ENCODE data around the gene NLGN1.
A peak's percentile ranks its signal among the peaks of the same experiment; 100 is the strongest.

Gene NLGN1

GRCh38 chr3:173617490-173617889 is 219.9 kb downstream of the NLGN1 start (continued):
- TF ChIP-seq CREB5 (CRISPR knock-in tag; IDR thresholded peaks at IDR 0.05; ENCODE audit: low read depth) (no peak), TCF4 (CRISPR knock-in tag; IDR thresholded peaks at IDR 0.05; ENCODE audit: borderline replicate concordance) (no peak), ZNF8 (CRISPR knock-in tag; IDR thresholded peaks at IDR 0.05) (no peak), GLIS3 (CRISPR knock-in tag; IDR thresholded peaks at IDR 0.05) (no peak), ZFP3 (CRISPR knock-in tag; IDR thresholded peaks at IDR 0.05) (no peak), OSR1 (CRISPR knock-in tag; IDR thresholded peaks at IDR 0.05) (no peak), CSRNP3 (CRISPR knock-in tag; IDR thresholded peaks at IDR 0.05) (no peak), ZNF565 (CRISPR knock-in tag; conservative IDR thresholded peaks at IDR 0.05; ENCODE audit: low read depth) (no peak)

- ATAC-seq = no peak
- TF ChIP-seq BACH2 (CRISPR knock-in tag; IDR thresholded peaks at IDR 0.05; ENCODE audit: borderline replicate concordance) (no peak), SNAI2 (CRISPR knock-in tag; IDR thresholded peaks at IDR 0.05) (no peak), ZFP30 (CRISPR knock-in tag; IDR thresholded peaks at IDR 0.05) (no peak), PPARA (CRISPR knock-in tag; IDR thresholded peaks at IDR 0.05; ENCODE audit: borderline replicate concordance) (no peak), ZFP3 (CRISPR knock-in tag; IDR thresholded peaks at IDR 0.05) (no peak), CSRNP3 (CRISPR knock-in tag; IDR thresholded peaks at IDR 0.05) (no peak), ESRRG (CRISPR knock-in tag; IDR thresholded peaks at IDR 0.05) (no peak), ZC3H10 (CRISPR knock-in tag; IDR thresholded peaks at IDR 0.05) (no peak), ISL1 (CRISPR knock-in tag; IDR thresholded peaks at IDR 0.05) (no peak), GLIS3 (CRISPR knock-in tag; IDR thresholded peaks at IDR 0.05) (no peak), ZNF70 (CRISPR knock-in tag; IDR thresholded peaks at IDR 0.05) (no peak)
Observed at GRCh38 chr3:173618148-173618547, 220.6 kb downstream of the NLGN1 start.

GRCh38 chr3:173618703-173619102 is 221.2 kb downstream of the NLGN1 start:
- TF ChIP-seq BACH2 (CRISPR knock-in tag; IDR thresholded peaks at IDR 0.05; ENCODE audit: borderline replicate concordance) = no peak
- TF ChIP-seq ZFP3 (CRISPR knock-in tag; IDR thresholded peaks at IDR 0.05) = no peak
- no peak for TF ChIP-seq CSRNP3 (CRISPR knock-in tag; IDR thresholded peaks at IDR 0.05)
- TF ChIP-seq ARNTL (CRISPR knock-in tag; IDR thresholded peaks at IDR 0.05; ENCODE audit: borderline replicate concordance, low read depth) = no peak
- TF ChIP-seq ZFP30 (CRISPR knock-in tag; IDR thresholded peaks at IDR 0.05) = no peak
- no peak for ATAC-seq

- TF ChIP-seq OSR1 (CRISPR knock-in tag; IDR thresholded peaks at IDR 0.05) (no peak), RARB (CRISPR knock-in tag; IDR thresholded peaks at IDR 0.05) (no peak), ARNTL (CRISPR knock-in tag; IDR thresholded peaks at IDR 0.05; ENCODE audit: borderline replicate concordance, low read depth) (no peak), ZNF70 (CRISPR knock-in tag; IDR thresholded peaks at IDR 0.05) (no peak), CREB5 (CRISPR knock-in tag; IDR thresholded peaks at IDR 0.05; ENCODE audit: low read depth) (no peak), ESRRG (CRISPR knock-in tag; IDR thresholded peaks at IDR 0.05) (no peak), ZFP3 (CRISPR knock-in tag; IDR thresholded peaks at IDR 0.05) (no peak), ZC3H10 (CRISPR knock-in tag; IDR thresholded peaks at IDR 0.05) (no peak), GLIS3 (CRISPR knock-in tag; IDR thresholded peaks at IDR 0.05) (no peak), POU6F1 (CRISPR knock-in tag; IDR thresholded peaks at IDR 0.05; ENCODE audit: borderline replicate concordance, low read depth) (no peak), BACH2 (CRISPR knock-in tag; IDR thresholded peaks at IDR 0.05; ENCODE audit: borderline replicate concordance) (no peak), ZNF565 (CRISPR knock-in tag; conservative IDR thresholded peaks at IDR 0.05; ENCODE audit: low read depth) (no peak), SNAI2 (CRISPR knock-in tag; IDR thresholded peaks at IDR 0.05) (no peak), TCF4 (CRISPR knock-in tag; IDR thresholded peaks at IDR 0.05; ENCODE audit: borderline replicate concordance) (no peak), TSHZ2 (CRISPR knock-in tag; IDR thresholded peaks at IDR 0.05) (no peak), PPARA (CRISPR knock-in tag; IDR thresholded peaks at IDR 0.05; ENCODE audit: borderline replicate concordance) (no peak), ISL1 (CRISPR knock-in tag; IDR thresholded peaks at IDR 0.05) (no peak), CSDC2 (CRISPR knock-in tag; IDR thresholded peaks at IDR 0.05) (no peak)
- peak; percentile 55 for ATAC-seq
Observed at GRCh38 chr3:173622166-173622565, 224.6 kb downstream of the NLGN1 start.

Data from SK-N-SH treated with all-trans-retinoic acid at 6 μM for 48 hours (cell line).